Activated CD8-positive, alpha-beta memory T cell treated with anti-CD3 and anti-CD28 coated beads for 4 hours (primary cell): ENCODE measurements around the gene TLE6.
"Not testable (repeated sequence)": the region's sequence is repeated elsewhere in the genome, so short reads cannot be mapped to it uniquely, and the experiment has no call there.

ENCODE experiments used
- DNase-seq, 2 donors: peaks; one replicate each; pipeline ENCODE4 v3.0.0-alpha.2; 2020; ENCODE audit warnings: low read depth in 2 of 2

TLE6 gene

DNA sequence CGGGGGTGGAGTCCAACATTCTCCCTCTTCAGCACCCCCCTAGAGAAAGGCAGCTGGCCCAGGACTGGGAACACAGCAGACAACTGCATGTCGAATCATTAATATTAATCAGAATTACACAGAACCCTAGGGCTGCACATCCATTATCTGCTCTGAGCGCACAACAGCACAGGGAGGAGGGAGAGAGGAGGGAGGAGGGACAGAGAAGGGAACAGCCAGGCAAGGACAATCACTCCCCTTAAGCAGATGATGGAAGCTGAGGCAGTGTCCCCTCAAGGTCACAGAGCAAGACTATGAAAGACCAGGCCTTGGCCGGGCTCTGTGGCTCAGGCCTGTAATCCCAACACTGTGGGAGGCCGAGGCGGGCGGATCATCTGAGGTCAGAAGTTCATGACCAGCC, 25.7 kb downstream of the TLE6 start:
- no peak for DNase-seq

DNA sequence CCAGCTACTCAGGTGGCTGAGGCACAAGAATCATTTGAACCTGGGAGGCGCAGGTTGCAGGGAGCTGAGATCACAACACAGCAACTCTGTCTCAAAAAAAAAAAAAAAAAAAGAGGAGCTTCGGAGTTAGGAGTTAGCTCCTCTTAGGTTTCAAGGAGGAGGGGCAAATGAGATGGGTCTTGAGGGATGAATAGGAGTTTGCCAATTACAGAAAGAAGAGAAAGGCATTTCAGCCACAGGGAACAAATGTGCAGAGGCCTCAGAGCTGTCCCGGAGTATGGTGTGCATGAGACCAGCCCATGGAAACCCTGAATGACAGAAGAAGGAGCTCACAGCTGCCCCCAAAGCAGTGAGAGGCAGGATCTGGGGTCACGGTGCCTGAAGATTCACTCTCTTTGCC, 27.2 kb downstream of the TLE6 start:
- DNase-seq: no peak

DNA sequence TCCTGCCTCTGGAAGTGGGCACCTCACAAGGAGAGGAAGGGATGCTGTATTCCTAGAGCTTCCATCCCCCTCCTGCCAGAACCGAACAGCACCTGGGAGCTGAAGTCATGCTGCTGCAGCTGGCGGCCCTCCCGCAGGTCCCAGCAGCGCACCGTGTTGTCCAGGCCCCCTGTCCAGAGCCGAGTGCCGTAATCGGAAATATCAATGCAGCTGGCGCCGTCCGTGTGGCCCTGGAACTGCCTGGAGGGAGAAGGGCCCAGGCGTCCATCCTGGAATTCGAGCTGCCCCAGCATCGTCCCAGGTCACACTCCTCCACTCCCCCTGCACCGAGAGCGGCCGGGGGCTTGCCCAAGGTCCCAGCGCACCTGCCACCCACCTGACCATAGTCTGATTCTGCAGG, 28.0 kb downstream of the TLE6 start:
- DNase-seq: no peak

DNA sequence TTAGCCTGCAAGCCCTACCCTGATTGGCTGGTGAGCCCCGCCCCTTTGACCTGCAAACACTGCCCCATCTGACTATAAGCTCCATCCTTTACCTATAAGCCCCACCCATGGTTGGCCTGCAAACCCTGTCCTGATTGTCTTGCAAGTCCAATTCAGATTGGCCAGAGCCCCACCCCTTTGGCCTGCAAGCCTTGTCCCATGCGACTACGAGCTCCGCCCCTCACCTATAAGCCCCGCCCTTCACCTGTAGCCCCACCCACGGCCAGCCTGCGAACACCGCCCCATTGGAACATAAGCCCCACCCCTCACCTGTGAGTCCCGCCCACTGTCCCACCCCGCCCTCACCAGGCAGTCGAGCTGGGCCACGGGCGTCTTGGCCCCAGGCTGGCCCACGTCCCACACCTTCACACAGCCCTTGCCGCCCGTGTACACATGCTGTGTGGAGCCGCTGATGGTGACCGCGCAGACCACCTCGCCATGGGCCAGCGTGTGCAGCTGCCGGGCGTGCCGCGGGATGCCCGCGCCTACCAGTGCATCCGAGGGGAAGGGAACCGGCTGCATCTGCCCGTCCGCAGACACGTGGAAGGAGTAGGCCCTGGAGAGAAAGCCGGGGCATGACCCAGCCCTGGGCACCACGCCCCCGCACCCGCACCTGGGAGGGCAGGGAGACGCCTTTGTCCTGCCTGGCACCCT, 28.9 kb downstream of the TLE6 start:
- DNase-seq: no peak

DNA sequence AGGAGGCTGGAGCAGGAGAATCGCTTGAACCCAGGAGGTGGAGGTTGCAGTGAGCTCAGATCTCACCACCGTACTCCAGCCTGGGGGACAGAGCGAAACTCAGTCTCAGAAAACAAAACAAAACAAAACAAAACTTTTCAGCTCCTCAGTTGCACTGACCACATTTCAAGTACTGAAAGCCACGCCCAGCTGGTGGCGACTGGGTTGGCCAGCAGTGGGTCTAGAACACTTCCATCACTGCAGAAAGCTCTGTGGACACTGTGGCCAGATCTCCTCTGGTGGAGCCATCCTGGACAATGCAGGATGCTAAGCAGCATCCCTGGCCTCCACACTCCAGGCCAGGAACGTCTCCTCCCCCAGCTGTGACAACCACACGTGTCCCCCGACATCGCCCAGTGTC, 30.6 kb downstream of the TLE6 start:
- DNase-seq: no peak

DNA sequence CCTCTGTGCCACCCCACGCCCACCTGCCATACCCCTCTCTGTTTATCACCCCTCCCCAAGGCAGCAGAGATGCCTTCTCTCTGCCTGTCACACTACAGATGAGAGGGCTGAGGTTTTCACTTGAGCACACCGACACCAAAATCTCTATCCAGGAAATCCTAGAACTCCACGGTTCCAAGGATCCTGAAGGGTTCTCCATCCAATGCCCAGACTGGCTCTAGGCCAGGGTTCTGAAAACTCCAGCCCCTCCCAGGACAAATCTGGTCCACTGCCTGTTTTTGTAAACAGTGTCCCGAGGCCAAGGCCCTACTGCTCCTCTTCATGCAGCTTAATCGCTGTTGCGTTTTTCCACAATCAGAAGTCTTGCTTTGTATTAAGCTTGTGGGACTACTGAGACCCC, 31.6 kb downstream of the TLE6 start:
- DNase-seq: no peak

DNA sequence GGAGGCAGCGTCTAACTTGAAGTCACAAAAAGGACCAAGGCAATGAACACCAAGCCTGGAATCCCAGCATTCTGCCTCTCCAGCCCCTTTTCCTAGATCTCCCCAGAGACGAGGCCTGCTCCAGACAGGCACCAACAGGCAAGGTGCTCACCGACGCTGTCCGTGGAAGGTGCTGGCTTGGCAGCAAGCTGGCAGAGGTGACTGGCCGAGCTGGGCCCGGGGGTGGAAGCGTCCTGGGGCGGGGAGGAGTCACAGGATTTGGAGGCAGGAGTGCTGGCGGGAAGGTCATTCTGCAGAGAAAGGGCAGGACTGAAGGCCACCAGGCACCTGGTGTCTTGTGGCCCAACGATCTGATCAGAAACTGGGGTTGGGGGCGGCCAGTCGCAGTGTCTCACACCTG, 33.5 kb downstream of the TLE6 start:
- DNase-seq: no peak

DNA sequence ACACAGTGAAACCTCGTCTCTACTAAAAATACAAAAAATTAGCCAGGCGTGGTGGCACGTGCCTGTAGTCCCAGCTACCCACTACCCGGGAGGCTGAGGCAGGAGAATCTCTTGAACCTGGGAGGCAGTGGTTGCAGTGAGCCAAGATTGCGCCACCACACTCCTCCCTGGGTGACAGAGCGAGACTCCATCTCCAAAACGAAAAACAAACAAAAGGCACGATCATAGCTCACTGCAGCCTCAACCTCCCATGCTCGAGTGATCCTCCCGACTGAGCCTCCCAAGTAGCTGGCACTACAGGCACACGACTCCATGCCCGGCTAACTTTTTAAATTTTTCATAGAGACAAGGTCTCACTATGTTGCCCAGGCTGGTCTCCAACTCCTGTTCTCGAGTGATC, 34.7 kb downstream of the TLE6 start:
- not testable (repeated sequence) for DNase-seq

DNA sequence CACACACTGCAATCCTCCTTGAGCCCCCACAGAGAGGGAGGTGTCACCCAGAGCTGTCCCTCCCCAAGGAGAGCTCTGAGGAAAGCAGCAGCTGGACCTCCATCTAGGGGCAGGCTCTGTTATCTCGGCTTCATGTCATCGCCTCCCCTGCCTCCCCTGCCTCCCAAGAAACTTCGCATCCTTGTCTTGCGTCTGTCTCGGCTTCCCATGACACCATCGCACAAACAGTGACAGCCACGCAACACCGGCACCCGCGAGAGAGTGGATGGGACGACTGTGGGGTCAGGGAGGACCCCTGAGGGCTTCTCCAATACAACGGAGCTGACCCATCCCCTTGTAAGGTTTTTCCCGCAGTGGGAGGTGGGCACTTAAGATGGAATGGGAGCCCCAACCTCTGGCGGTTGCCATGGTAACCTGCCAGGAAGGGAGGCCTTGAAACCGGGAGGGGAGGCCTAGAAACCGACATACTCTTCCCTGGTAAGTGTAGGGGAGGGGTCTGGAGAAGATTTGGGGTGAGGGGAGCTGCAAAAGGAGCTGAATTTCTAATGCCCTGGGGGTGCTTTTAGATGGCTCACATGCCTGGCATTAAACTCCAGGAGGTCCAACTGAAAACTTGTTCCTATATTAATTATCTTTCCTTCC, 35.4 kb downstream of the TLE6 start:
- DNase-seq: no peak

DNA sequence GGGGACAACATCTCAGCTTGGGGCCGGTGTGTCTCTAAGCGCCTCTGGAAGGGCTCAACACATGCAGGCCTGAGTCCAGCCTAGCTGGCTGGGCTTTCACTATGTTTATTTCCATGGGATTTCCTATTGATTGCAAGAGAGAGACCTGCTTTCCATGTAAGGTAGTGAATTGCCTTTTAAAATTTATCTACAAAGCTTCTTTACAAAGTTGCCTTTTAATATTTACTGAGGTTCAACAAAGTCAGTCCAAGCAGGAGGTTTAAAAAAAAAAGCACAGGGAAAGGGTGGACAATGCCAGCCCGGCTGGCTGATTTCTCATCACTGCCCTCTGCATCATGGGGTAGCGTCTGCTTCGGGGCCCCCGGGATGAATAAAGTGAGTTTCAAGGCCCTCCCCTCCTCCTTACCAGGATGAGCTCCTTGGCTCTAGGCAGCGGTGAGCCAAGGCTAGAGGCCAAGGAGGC, 35.9 kb downstream of the TLE6 start:
- DNase-seq: no peak

DNA sequence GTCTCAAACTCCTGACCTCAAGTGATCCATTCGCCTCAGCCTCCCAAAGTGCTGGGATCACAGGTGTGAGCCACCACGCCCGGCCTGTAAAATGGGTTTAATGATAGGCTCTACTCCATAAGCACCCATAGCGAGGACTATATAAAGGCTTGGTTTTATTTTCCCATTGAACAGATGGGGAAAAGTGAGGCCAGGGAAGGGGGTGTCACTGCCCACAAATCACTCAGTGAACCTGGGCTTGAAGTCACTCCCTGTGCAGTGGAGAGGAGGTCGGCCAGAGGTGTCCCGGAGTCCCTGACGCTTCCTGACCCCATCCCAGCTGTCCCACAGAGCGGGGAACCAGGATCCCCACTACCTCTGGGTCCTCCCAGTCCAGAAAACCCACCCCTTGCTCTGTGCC, 36.8 kb downstream of the TLE6 start:
- no peak for DNase-seq

DNA sequence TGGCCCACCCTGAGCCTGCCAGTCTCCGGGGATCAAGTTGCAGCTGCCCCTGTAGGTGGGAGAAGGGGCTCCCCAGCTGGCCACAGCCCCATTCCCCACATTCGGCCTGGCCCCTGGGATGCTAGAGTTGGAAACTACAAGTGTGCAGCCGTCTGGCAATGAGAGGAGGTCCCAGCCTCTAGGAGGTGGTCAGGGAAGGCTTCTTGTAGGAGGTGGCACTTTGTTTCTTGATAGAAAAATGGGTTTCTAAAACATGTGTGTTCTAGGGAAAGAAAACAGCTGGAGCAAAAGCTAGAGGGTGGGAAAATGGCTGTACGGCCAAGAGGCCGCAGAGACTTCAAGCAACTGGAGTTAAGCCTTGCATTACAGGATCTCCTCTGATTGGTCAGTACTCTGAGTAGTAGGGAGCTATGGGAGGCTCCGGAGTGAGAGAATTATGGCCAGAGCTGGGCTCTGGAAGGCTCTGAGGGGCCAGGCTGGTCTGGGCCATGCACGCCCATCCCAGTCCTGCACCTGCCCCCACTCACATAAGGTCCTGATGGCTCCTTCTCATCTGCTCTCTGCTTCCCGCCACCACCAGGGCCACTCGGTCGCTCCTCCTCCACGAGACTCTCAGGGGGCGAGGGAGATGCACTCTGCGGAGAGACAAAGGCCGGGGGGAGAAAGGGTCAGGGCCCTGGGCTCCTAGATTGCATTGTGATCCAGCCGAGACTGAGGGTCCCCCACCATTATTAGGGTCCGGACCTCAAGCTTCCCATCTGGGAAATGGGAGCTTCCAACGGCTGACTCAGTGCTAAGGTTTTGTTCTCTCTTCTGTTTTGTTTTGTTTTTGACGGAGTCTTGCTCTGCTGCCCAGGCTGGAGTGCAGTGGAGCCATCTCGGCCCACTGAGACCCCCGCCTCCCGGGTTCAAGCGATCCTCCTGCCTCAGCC, 38.0 kb downstream of the TLE6 start:
- no peak for DNase-seq

DNA sequence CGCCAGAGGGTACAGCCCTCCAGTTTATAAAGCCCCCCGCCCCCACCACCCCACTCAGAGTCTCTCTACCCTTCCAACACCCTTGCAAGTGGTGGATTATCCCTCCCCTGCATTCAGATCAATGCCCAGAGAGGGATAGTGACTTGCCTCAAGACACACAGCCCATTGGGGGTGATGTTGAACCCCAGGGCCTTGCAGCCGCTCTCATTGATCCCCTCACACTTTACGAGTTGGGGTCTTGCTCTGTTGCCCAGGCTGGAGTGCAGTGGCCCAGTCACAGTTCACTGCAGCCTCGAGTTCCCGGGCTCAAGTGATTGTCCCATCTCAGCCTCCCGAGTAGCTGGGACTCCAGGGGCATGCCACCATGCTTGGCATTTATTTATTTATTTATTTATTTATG, 40.6 kb downstream of the TLE6 start:
- no peak for DNase-seq

DNA sequence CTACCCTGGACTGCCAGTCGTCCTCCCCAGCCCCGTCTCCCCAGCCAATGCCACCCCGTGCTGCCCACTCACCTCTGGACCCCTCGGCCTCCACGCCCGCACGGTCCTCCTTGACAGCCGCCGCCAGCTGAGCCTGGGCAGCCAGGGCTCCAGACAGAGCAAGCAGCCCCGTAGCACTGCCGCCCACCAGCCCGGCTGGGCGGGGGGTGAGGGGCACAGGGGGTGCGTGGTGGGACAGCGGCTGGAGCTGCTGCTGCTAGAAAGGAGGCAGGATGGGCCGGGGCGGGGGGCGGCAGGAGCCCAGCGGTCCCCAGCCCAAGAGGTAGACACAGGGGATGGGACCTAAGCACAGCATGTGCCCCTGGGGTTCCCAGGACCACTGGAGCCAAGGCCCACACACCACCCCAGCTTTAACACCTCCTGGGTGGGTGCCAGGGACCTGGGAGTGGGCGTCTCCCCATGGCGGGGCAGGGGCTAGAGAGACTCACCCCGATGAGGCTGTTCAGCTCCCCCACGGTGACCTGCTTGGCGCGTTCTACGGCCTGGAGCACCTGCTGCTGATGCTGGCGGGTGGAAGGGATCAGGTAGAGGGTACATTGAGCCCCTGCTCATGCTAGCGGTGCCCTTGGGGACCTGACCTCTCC, 42.0 kb downstream of the TLE6 start:
- DNase-seq: no peak

DNA sequence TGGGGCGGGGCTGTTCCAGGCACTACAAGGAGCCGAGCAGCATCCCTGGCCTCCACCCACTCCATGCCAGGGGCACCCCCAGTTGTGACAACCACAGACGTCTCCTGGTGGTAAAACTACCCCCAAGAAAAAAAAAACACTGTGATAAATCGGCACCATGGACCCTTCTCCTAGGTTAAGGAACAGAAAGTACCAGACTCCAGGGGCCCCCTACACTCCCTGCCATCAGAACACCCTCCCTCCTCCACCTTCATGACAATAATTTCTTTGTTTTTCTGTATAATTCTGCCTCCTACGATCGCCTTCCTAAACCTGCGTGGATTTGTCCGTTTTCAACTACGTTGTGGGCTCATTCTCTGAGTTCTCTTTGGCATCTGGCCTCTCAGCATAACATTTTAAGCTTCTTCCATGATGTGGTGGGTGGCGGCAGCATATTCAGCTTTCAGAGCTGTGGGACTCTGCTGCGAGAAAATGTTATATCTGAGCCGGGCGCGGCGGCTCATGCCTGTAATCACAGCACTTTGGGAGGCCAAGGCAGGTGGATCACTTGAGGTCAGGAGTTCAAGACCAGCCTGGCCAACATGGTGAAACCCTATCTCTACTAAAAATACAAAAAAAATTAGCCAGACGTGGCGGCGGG, 43.1 kb downstream of the TLE6 start:
- no peak for DNase-seq

DNA sequence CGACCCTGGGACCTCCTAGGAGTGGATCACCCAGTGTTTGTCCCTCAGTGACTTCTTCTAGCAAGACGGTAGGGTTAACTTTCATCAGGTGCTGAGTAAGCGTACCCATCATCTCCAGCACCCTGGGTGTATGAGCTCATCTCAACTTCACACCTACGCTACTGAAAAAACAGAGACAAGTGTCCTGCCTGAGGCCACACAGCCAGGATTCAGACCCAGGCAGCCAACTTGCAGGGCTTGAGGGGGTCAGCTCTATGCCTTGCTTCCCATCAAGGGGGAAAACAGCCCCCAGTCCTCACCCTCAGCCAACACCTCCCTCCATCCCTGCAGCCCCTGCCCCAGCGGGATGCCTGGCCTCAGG, 47.1 kb downstream of the TLE6 start:
- DNase-seq: no peak

DNA sequence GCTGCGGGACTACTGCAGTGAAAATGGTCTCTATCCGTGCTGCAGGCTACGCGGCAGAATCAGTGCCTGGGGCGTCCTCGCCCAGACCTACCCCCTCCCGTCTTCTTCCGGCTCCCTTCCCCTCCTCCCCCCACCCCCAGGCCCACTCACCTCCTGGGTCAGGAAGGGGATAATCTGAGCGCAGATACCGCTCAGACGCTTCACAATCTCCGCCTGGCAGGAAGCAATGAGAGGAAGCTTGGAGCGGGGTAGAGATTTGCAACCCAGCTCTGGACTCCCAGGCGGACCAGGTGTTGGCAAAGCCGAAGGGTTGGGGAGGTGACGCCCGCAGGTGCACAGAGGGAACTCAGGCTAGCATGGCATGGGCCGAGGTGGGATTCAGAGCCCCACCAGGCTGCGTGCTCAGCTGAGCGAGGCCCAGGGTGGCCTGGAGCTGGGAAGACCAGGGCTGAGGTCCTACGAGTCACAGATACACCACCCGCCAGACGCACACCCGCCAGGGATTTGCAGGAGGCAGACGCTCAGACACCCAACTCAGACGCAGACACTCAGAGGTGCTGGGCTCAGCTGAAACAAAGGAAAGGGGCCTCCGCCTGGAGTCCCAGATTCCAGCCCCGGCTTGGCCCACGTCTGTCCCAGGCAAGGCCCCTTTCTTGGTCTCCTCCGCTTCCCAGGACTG, 47.6 kb downstream of the TLE6 start:
- no peak for DNase-seq

DNA sequence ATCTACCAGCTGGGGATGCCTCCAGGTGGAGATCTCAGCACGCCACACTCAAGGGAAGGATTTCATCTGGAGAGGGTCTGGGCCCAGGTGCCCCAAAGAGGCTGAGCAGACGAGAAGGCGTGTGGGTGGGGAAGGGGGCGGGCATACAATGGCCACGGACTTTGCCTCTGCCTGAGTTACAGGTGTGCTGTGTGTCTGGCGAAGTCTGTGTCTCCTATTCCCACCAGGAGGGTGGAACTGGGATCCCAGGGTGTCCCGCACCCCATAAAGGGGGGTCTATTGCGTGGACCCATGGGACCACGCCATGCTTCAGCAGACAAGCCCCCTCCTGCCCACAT, 48.2 kb downstream of the TLE6 start:
- no peak for DNase-seq

DNA sequence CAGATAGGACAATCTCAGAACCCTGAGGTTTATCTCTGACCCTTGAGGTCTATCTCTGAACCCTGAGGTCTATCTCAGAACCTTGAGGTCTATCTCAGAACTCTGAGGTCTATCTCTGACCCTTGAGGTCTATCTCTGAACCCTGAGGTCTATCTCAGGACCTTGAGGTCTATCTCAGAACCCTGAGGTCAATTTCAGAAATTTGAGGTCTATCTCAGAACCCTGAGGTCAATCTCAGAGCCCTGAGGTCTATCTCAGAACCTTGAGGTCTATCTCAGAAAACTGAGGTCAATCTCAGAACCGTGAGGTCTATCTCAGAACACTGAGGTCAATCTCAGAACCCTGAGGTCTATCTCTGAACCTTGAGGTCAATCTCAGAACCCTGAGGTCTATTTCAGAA, 49.4 kb downstream of the TLE6 start:
- DNase-seq: no peak

DNA sequence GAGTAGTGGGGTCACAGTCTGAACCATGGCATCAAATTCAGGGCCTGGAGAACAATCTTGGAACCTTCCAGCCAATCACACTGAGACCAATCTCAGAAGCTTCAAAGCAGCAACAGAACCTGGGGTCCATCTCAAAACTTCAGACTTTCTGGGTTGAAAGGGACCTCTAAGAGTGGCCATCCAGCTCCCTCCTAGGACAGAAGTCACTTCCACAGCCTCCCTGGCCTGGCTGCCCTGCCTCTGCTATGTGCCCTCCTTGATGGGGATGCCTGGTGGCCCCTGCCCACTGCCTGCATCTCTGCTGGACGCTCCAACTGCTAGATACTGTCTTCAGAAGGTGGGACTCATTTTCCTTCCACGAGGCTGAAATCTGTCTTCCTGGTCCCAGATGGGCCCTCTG, 49.9 kb downstream of the TLE6 start:
- DNase-seq: no peak

DNA sequence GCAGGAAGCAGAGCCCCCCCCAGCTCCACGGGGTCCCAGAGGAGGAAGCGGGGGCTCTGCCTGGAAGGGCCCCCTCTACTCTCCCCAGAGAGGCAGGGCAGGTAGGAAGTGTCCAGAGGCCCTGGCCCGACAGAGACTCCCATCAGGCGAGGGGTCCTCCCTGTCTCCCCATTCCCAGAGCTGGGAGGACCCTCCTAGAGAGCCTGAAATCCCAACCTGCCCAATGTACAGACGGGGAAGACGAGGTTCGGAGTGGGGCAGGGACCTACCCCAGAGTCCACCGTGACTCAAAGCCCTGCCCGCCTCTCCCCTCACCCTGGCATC, 50.6 kb downstream of the TLE6 start:
- no peak for DNase-seq
